ENCODE data around the gene DTNB.
A peak's percentile ranks its signal among the peaks of the same experiment; 100 is the strongest.

Gene DTNB

DNA sequence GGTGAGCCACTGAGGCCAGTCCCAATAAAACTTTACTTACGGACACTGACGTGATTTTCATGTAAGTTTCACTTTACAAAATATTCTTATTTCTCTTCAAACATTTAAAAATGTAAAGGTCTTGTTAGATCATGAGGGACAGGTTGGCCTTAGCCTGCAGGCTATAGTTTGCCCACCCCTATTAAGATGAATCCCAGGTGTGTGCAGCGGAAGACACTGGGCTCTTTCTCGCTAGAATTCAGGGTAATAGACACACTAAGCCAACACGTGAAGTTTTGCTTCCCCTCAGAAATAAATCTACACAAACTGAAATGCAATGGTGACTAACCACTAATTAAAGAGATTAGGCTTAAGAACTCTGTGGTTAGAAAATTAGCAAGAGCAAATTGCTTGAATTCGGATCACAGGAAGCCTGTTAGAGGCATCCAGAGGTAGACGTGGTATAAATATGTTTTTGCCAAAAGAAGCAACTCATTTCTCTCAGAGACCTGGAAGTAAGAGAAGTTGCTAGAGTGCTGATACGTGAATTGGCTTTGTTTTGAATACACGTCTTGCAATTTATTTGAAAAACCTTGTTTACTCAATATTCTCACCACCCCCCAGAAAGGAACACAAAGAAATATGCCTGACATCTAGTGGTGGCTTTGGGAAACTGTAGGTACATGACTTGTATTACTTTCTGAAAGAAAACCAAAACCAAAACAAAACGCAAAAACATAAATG is 151.6 kb downstream of the DTNB start:
- peak overlapping the region in 1 of 2 donors; percentile 38 for H3K4me3 ChIP-seq (replicated peaks in 1 of 2; ENCODE audit: low read depth in 2 of 2, low read length in 2 of 2)
- TF ChIP-seq CTCF (IDR thresholded peaks at IDR 0.05; ENCODE audit: low read depth, low read length) = peak; percentile 76
- peak; percentile 89 to 92 for DNase-seq (ENCODE audit: low read depth in 2 of 2)

- TF ChIP-seq CTCF (IDR thresholded peaks at IDR 0.05; ENCODE audit: low read depth, low read length) = no peak
- peak in 1 of 2 donors; percentile 18 for DNase-seq (ENCODE audit: low read depth in 2 of 2)
- H3K4me3 ChIP-seq (replicated peaks in 1 of 2; ENCODE audit: low read depth in 2 of 2, low read length in 2 of 2) = no peak overlapping the region
Observed at GRCh38 chr2:25521126-25521525, 152.3 kb downstream of the DTNB start.

DNA sequence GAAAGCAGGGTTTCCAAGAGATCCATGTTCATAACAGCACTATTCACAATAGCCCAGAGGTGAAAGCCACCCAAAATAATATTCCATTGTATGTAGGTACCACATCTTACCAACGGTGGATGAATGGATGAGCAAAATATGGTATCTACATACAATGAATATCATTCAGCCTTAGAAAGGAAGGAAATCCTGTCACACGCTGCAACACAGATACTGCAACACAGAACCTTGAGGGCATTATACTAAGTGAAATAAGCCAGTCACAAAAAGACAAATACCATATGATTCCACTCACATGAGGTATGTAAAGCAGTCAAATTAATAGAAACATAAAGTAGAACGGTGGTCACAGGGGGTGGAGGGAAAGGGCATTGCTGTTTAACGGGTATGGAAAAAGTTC is 155.7 kb downstream of the DTNB start:
- TF ChIP-seq CTCF (IDR thresholded peaks at IDR 0.05; ENCODE audit: low read depth, low read length) = no peak
- DNase-seq (ENCODE audit: low read depth in 2 of 2) = no peak

GRCh38 chr2:25514043-25514637 is 159.2 kb downstream of the DTNB start:
- no peak for TF ChIP-seq CTCF (IDR thresholded peaks at IDR 0.05; ENCODE audit: low read depth, low read length)
- DNase-seq (ENCODE audit: low read depth in 2 of 2) = no peak
- H3K4me3 ChIP-seq (replicated peaks in 1 of 2; ENCODE audit: low read depth in 2 of 2, low read length in 2 of 2) = no peak overlapping the region

More for the DNA sequence above, 155.7 kb downstream of the DTNB start:
- no peak overlapping the region for H3K4me3 ChIP-seq (replicated peaks in 1 of 2; ENCODE audit: low read depth in 2 of 2, low read length in 2 of 2)

DNA sequence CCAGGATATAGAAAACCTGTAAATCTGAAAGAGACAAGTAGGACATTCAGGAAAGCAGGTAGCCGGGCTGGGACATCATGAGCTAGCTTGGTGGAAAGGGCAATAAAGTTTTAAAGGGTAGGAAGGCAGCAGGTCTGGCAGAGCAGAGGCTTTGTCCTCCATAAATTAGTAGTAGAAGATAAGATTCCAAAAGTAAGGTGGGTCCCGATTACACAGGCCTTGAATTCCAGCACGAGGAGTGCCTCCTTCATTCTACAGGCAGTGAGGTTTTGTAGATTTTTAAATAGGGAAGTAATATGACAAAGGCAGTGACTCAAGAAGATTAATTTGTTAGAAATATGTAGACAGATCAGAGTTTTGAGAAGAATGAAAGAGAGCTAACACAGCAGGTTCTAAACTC is 160.7 kb downstream of the DTNB start:
- no peak for DNase-seq (ENCODE audit: low read depth in 2 of 2)
- TF ChIP-seq CTCF (IDR thresholded peaks at IDR 0.05; ENCODE audit: low read depth, low read length) = no peak
- no peak overlapping the region for H3K4me3 ChIP-seq (replicated peaks in 1 of 2; ENCODE audit: low read depth in 2 of 2, low read length in 2 of 2)

DNA sequence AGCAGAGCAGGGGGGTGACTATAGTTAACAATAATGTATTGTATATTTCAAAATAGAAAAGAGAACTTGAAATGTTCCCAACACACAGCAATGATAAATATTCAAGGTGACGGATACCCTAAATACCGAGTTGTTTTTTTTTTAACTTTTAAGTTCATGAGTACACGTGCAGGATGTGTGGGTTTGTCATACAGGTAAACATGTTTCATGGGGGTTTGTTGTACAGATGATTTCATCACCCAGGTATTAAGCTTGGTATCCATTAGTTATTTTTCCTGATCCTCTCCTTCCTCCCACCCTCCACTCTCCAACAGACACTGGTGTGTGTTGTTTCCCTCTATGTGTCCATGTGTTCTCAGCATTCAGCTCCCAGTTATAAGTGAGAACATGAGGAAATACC is 167.2 kb downstream of the DTNB start:
- no peak overlapping the region for H3K4me3 ChIP-seq (replicated peaks in 1 of 2; ENCODE audit: low read depth in 2 of 2, low read length in 2 of 2)
- no peak for TF ChIP-seq CTCF (IDR thresholded peaks at IDR 0.05; ENCODE audit: low read depth, low read length)
- DNase-seq (ENCODE audit: low read depth in 2 of 2) = no peak

Data from cardiac fibroblast (primary cell).